ENCODE results near the gene TRIM60.
"Not testable (repeated sequence)": the region's sequence is repeated elsewhere in the genome, so short reads cannot be mapped to it uniquely, and the experiment has no call there.

TRIM60 gene

GRCh38 chr4:165031436-165032211 is at the start of gene TRIM60:
TSS of gene TRIM60 (plus strand) at chr4:165031999. CDS start at chr4:165040073, 8,074 bp downstream.
- Histone ChIP-seq H3K4me1 (ENCODE audit: control insufficient read depth, low read length) (no peaks in the 10 kb centered on the region), H3K4me2 (ENCODE audit: low read length) (no peak within 1 kb of the TSS), H3K36me3 (ENCODE audit: control insufficient read depth, low read length) (no peaks in the 10 kb centered on the region), H4K20me1 (ENCODE audit: control insufficient read depth, insufficient read depth, low read depth, low read length) (no peaks in the 10 kb centered on the region), H3K4me3 (ENCODE audit: low read length) (no peak within 1 kb of the TSS), H3K9me2 (replicated peaks; ENCODE audit: control insufficient read depth, low read length) (no peaks in the 10 kb centered on the region), H3K27ac (ENCODE audit: low read depth, low read length) (no peak within 1 kb of the TSS), H3K79me2 (ENCODE audit: control insufficient read depth, low read length) (no peaks in the 10 kb centered on the region), H3F3A (ENCODE audit: control insufficient read depth, insufficient read depth) (no peaks in the 10 kb centered on the region), H3K9me3 (ENCODE audit: control insufficient read depth, insufficient read depth, low read length) (no peaks in the 10 kb centered on the region), H3K27me3 (ENCODE audit: control insufficient read depth, low read length) (no peaks in the 10 kb centered on the region)
- TF ChIP-seq CTCF (IDR thresholded peaks at IDR 0.05; ENCODE audit: low read depth, low read length, poor library complexity, severe bottlenecking) (no peak), EZH2phosphoT487 (IDR thresholded peaks at IDR 0.05; ENCODE audit: borderline replicate concordance, low read length) (no peak)

- no peak overlapping the region for H3K4me2 ChIP-seq (ENCODE audit: low read length)
- TF ChIP-seq EZH2phosphoT487 (IDR thresholded peaks at IDR 0.05; ENCODE audit: borderline replicate concordance, low read length) (no peak), CTCF (IDR thresholded peaks at IDR 0.05; ENCODE audit: low read depth, low read length, poor library complexity, severe bottlenecking) (no peak)
Measured at GRCh38 chr4:164989471-164989870, 42.3 kb upstream of the TRIM60 start.

GRCh38 chr4:164990786-164991185 is 41.0 kb upstream of the TRIM60 start:
- H4K20me1 ChIP-seq (ENCODE audit: control insufficient read depth, insufficient read depth, low read depth, low read length); H3K4me2 ChIP-seq (ENCODE audit: low read length); H3K4me3 ChIP-seq (ENCODE audit: low read length); H3K9me3 ChIP-seq (ENCODE audit: control insufficient read depth, insufficient read depth, low read length); H3K27me3 ChIP-seq (ENCODE audit: control insufficient read depth, low read length); H3K79me2 ChIP-seq (ENCODE audit: control insufficient read depth, low read length); H3K4me1 ChIP-seq (ENCODE audit: control insufficient read depth, low read length); H3K36me3 ChIP-seq (ENCODE audit: control insufficient read depth, low read length); H3K27ac ChIP-seq (ENCODE audit: low read depth, low read length); H3F3A ChIP-seq (ENCODE audit: control insufficient read depth, insufficient read depth); H3K9me2 ChIP-seq (replicated peaks; ENCODE audit: control insufficient read depth, low read length): not testable (repeated sequence)

More at GRCh38 chr4:164989471-164989870, 42.3 kb upstream of the TRIM60 start:
- Histone ChIP-seq H3K36me3 (ENCODE audit: control insufficient read depth, low read length) (no peaks in the 10 kb centered on the region), H3K4me1 (ENCODE audit: control insufficient read depth, low read length) (no peaks in the 10 kb centered on the region), H3K79me2 (ENCODE audit: control insufficient read depth, low read length) (no peaks in the 10 kb centered on the region), H3K4me3 (ENCODE audit: low read length) (no peak overlapping the region), H3F3A (ENCODE audit: control insufficient read depth, insufficient read depth) (no peaks in the 10 kb centered on the region), H3K27ac (ENCODE audit: low read depth, low read length) (no peak overlapping the region), H4K20me1 (ENCODE audit: control insufficient read depth, insufficient read depth, low read depth, low read length) (no peaks in the 10 kb centered on the region), H3K27me3 (ENCODE audit: control insufficient read depth, low read length) (no peaks in the 10 kb centered on the region), H3K9me2 (replicated peaks; ENCODE audit: control insufficient read depth, low read length) (no peaks in the 10 kb centered on the region), H3K9me3 (ENCODE audit: control insufficient read depth, insufficient read depth, low read length) (no peaks in the 10 kb centered on the region)

GRCh38 chr4:164996123-164996522 is 35.7 kb upstream of the TRIM60 start:
- not testable (repeated sequence) for H3K4me1 ChIP-seq (ENCODE audit: control insufficient read depth, low read length); H3K9me3 ChIP-seq (ENCODE audit: control insufficient read depth, insufficient read depth, low read length); H3K4me2 ChIP-seq (ENCODE audit: low read length); H3K79me2 ChIP-seq (ENCODE audit: control insufficient read depth, low read length); H3K4me3 ChIP-seq (ENCODE audit: low read length); H3K9me2 ChIP-seq (replicated peaks; ENCODE audit: control insufficient read depth, low read length); H3F3A ChIP-seq (ENCODE audit: control insufficient read depth, insufficient read depth); H3K27ac ChIP-seq (ENCODE audit: low read depth, low read length); H4K20me1 ChIP-seq (ENCODE audit: control insufficient read depth, insufficient read depth, low read depth, low read length); H3K36me3 ChIP-seq (ENCODE audit: control insufficient read depth, low read length); H3K27me3 ChIP-seq (ENCODE audit: control insufficient read depth, low read length)

Measured in DOHH2 (cell line).